Body of pancreas (tissue), 4 donors: ENCODE measurements around the gene PFDN1. TPM values are rescaled to one million over a fixed set of nuclear protein-coding genes. Genes with fewer than 3 reads are reported as not detected.

Experiments used
- ATAC-seq: fragments of 150-250 bp; one replicate; pipeline ENCODE4 v1.9.1; 2016
- DNase-seq, 4 donors: peaks; one replicate each; pipeline ENCODE4 v3.0.0-alpha.2; 2019
- H3K27ac ChIP-seq, 4 donors: fragments of 200-600 bp; sonication (generic); 1 replicate in 3 of 4; 2 replicates in 1 of 4; pipeline versions ENCODE4 v1.5.1 to v1.6.1; 2016 to 2019; ENCODE audit warnings: mild to moderate bottlenecking in 1 of 4, mixed read lengths in 1 of 4, moderate library complexity in 1 of 4
- H3K27me3 ChIP-seq, 2 donors: fragments of 200-600 bp; sonication (generic); one replicate each; pipeline ENCODE4 v1.6.0; 2016; ENCODE audit warnings: mild to moderate bottlenecking in 1 of 2
- H3K36me3 ChIP-seq, 2 donors: fragments of 200-600 bp; sonication (generic); replicated peaks in 1 of 2; 2 replicates each; pipeline ENCODE4 v1.5.1; 2016; ENCODE audit warnings: low read depth in 2 of 2; ENCODE audit not compliant: insufficient read depth in 1 of 2
- H3K4me1 ChIP-seq: fragments of 200-600 bp; sonication (generic); one replicate; pipeline ENCODE4 v1.6.0; 2016
- H3K4me3 ChIP-seq, 2 donors: fragments of 200-600 bp; sonication (generic); 1 replicate in 1 of 2; 2 replicates in 1 of 2; pipeline ENCODE4 v1.5.1; 2016 to 2019
- H3K9me3 ChIP-seq, 3 donors: fragments of 200-600 bp; sonication (generic); 1 replicate in 2 of 3; 2 replicates in 1 of 3; pipeline ENCODE4 v1.5.1; 2016
- CTCF ChIP-seq, 7 experiments: fragments of 450-650 bp in 4 of 7; fragments of 200-600 bp in 3 of 7; sonication (generic) in 3 of 7; IDR thresholded peaks; one replicate each; pipeline ENCODE4 v1.5.1; 2016 to 2019; ENCODE audit warnings: antibody characterized with exemption in 7 of 7
- POLR2A ChIP-seq, 3 donors: fragments of 450-650 bp; IDR thresholded peaks; one replicate each; pipeline ENCODE4 v1.6.1; 2016; ENCODE audit warnings: antibody characterized with exemption in 3 of 3, mild to moderate bottlenecking in 2 of 3
- WGBS, 2 donors: methylation state at CpG; one replicate each; pipeline ENCODE4 v1.1.5; 2017; 5-methylcytosine and 5-hydroxymethylcytosine counted together
- intact Hi-C: fragments of 100-400 bp; cut with DNase I; formaldehyde crosslinking; loops from one replicate; pipeline ENCODE4 v1.15.1; 2023
- total RNA-seq, 2 donors: library from RNA; depleted of rRNA; stranded (reverse); fragments of >200 nt; gene quantifications; one replicate each; pipeline ENCODE4 v1.1.0, GENCODE V29; 2016

Gene PFDN1
- total RNA-seq, 2 donors from 2014 or later, result 37.6 to 54.1 TPM

DNA sequence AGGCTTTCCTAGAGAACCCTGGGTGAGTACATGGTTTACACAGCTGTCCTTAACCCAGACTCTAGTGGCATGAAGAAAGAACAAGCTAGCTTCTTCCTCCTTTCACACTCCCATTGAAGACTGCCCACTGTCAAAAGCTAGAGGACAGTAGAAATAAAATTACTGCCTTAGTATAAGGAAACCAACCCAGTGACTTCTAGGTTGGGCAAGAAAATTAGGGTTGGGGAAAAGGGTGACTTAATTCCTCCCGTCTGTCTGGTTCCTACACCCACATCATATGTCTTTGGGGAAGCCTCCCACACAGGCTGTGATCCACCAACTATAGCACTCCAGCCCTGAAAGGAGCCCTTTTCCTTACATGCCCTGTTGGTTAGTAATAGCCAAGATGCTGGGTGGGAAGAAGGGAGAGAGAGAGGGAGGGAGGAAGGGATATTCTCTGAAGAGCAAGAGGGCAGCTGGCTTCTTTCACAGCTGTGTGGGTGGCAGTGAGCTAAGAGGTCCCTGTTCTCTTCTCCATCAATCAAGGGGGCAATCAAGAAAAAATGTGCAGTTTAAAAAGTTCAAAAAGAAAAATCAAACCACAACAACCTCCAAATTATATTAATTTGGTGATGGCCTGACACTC, 21.8 kb upstream of the PFDN1 start:
- Histone ChIP-seq H3K27me3 (no peaks in the 10 kb centered on the region), H3K27ac (peak overlapping the region; percentile 21 to 88 (median 82)), H3K9me3 (no peaks in the 10 kb centered on the region), H3K4me1 (peaks cover 36% of the 10 kb centered on the region), H3K36me3 (no peaks in the 10 kb centered on the region), H3K4me3 (no peak overlapping the region)
- whole genome bisulfite sequencing, 2 donors, result 50 to 67% methylated on average over 1 of the region's 1 CpG
- TF ChIP-seq CTCF (IDR thresholded peaks at IDR 0.05) (no peak), POLR2A (IDR thresholded peaks at IDR 0.05) (no peak)
- DNase-seq (peak in 2 of 4 donors; percentile 22 to 57), ATAC-seq (no peak)
- intact Hi-C loops, result no loop called here

- WGBS, 2 donors, result 46% methylated on average over 5 of the region's 5 CpGs
- H3K4me3 ChIP-seq, result no peak overlapping the region
- no peaks in the 10 kb centered on the region for H3K9me3 ChIP-seq
- peak overlapping the region; percentile 21 to 88 (median 82) for H3K27ac ChIP-seq
- intact Hi-C loops, result no loop called here
- H3K4me1 ChIP-seq, result peaks cover 36% of the 10 kb centered on the region
- H3K36me3 ChIP-seq, result no peaks in the 10 kb centered on the region
- TF ChIP-seq CTCF (IDR thresholded peaks at IDR 0.05) (no peak), POLR2A (IDR thresholded peaks at IDR 0.05) (no peak)
- ATAC-seq (no peak), DNase-seq (no peak)
- H3K27me3 ChIP-seq, result no peaks in the 10 kb centered on the region
Measured at GRCh38 chr5:140324041-140324600, 21.2 kb upstream of the PFDN1 start.

GRCh38 chr5:140322751-140323731, 20.1 kb upstream of the PFDN1 start:
- Histone ChIP-seq H3K36me3 (no peaks in the 10 kb centered on the region), H3K4me3 (no peak overlapping the region), H3K27me3 (no peaks in the 10 kb centered on the region), H3K4me1 (peaks cover 36% of the 10 kb centered on the region), H3K27ac (peak overlapping the region; percentile 76 to 89 (median 88)), H3K9me3 (no peaks in the 10 kb centered on the region)
- intact Hi-C loops, result no loop called here
- whole genome bisulfite sequencing, 2 donors, result 11 to 23% methylated on average over 7 to 9 of the region's 9 CpGs
- DNase-seq (peak; percentile 74 to 88 (median 82)), ATAC-seq (peak; percentile 87)
- TF ChIP-seq CTCF (IDR thresholded peaks at IDR 0.05), result no peak
- TF ChIP-seq POLR2A (IDR thresholded peaks at IDR 0.05), result peak in 2 of 3 donors; percentile 21 to 34

- ATAC-seq, result no peak
- TF ChIP-seq POLR2A (IDR thresholded peaks at IDR 0.05), result no peak
- TF ChIP-seq CTCF (IDR thresholded peaks at IDR 0.05), result no peak
- DNase-seq, result peak in 2 of 4 donors; percentile 32 to 78
- Histone ChIP-seq H3K4me3 (no peak overlapping the region), H3K4me1 (peaks cover 36% of the 10 kb centered on the region), H3K27ac (peak overlapping the region; percentile 76 to 89 (median 88)), H3K27me3 (no peaks in the 10 kb centered on the region), H3K9me3 (no peaks in the 10 kb centered on the region), H3K36me3 (no peaks in the 10 kb centered on the region)
- intact Hi-C loops, result no loop called here
- 76 to 80% methylated on average over 2 of the region's 2 CpGs for WGBS, 2 donors
Measured at GRCh38 chr5:140321796-140322195, 18.9 kb upstream of the PFDN1 start.
